ENCODE measurements around the gene SMG6.

DNA sequence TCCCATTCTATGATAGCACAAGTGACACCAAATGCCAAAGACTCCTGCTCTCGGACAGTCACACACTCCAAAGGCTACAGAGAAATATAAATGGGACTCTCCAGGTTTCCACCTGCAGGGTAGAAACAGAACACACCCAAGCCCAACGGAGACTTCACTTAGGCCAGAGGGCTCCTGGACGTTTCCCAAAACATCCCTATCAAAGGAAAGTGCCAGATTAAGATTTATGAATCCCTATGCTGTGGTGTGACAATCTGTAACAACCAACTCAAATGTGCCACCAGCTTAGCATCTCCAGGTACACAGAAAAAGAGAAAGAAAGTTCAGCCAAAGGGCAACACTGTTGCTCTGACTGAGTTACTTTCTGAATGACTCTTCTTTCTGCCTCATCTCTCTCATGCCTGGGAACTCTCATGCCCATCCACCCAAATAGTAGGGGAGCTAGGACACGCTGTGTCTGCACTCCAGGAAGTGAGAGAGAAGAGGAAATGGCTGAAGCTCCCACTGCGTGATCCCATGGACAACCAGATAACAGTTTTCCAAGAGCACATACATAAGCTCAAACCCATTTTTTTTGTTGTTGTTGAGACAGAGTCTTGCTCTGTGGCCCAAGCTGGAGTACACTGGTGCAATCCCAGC is 49.7 kb downstream of the SMG6 start:
- no peak for TF ChIP-seq EZH2phosphoT487 (conservative IDR thresholded peaks at IDR 0.05; ENCODE audit: low read length)
- no peak for TF ChIP-seq CTCF (IDR thresholded peaks at IDR 0.05; ENCODE audit: insufficient read depth, low read length, poor library complexity, severe bottlenecking)
